Muscle layer of duodenum (tissue), 2 donors: ENCODE results near the gene NRXN3.

ENCODE experiments used
- H3K27ac ChIP-seq: one replicate; pipeline ENCODE4 v1.7.0; 2013; ENCODE audit warnings: mild to moderate bottlenecking, low read length
- H3K27me3 ChIP-seq: one replicate; pipeline ENCODE4 v1.7.0; 2013; ENCODE audit warnings: low read depth, mild to moderate bottlenecking, control low read depth, low read length
- H3K36me3 ChIP-seq, 2 donors: one replicate each; pipeline ENCODE4 v1.7.0; 2013; ENCODE audit warnings: low read length in 2 of 2, control low read depth in 1 of 2, mild to moderate bottlenecking in 1 of 2; ENCODE audit not compliant: insufficient read depth in 2 of 2, control insufficient read depth in 1 of 2
- H3K4me1 ChIP-seq, 2 donors: one replicate each; pipeline ENCODE4 v1.7.0; 2013; ENCODE audit warnings: low read length in 2 of 2, mild to moderate bottlenecking in 2 of 2, control low read depth in 1 of 2, moderate library complexity in 1 of 2; ENCODE audit not compliant: insufficient read depth in 2 of 2, control insufficient read depth in 1 of 2
- H3K4me3 ChIP-seq, 2 donors: one replicate each; pipeline ENCODE4 v1.7.0; 2013; ENCODE audit warnings: low read length in 2 of 2, low read depth in 1 of 2, mild to moderate bottlenecking in 1 of 2
- H3K9me3 ChIP-seq, 2 donors: one replicate each; pipeline ENCODE4 v1.7.0; 2013; ENCODE audit warnings: low read length in 2 of 2, control low read depth in 1 of 2, mild to moderate bottlenecking in 1 of 2; ENCODE audit not compliant: control insufficient read depth in 1 of 2
- donor health status: healthy.

The NRXN3 gene

DNA sequence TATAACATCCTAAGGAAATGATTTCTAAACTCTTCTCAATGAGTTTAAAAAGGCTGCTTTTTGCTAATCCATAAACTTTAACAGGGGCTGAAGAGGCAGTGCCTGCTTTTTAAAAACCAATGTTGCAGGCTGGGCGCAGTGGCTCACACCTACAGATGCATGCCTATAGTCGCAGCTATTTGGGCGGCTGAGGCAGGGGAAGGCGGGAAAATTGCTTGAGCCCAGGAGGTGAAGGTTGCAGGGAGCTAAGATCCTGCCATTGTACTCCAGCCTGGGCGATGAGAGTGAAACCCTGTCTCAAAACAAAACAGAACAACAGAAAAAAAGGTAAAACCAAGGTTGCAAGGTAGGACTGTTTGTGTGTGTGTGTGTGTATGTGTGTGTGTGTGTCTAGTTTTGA lies 1509.9 kb downstream of the NRXN3 start:
- no peaks in the 10 kb centered on the region for H3K9me3 ChIP-seq
- H3K4me3 ChIP-seq: no peak overlapping the region
- H3K36me3 ChIP-seq: no peaks in the 10 kb centered on the region
- H3K27me3 ChIP-seq: no peaks in the 10 kb centered on the region
- no peaks in the 10 kb centered on the region for H3K4me1 ChIP-seq
- no peak overlapping the region for H3K27ac ChIP-seq

DNA sequence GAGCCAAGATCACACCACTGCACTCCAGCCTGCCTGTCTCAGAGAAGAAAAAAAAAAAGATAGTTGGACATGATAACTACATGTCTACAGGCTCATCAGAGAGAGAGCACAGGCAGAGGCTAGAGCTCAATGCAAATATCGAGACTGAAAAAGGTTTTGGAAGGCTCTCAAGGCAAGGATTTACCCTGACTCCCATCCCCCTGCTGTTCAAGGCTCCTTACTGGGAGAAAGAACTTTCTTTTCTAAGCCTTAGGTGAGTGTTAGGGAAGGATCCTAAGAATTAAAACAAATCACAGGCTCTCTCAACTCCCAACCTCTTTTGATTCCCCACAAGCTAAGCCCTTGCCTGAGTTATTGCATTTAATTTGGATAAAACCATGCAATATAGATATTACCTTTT lies 1516.0 kb downstream of the NRXN3 start:
- Histone ChIP-seq H3K9me3 (no peaks in the 10 kb centered on the region), H3K4me3 (no peak overlapping the region), H3K27ac (no peak overlapping the region), H3K27me3 (no peaks in the 10 kb centered on the region), H3K4me1 (no peaks in the 10 kb centered on the region), H3K36me3 (no peaks in the 10 kb centered on the region)

DNA sequence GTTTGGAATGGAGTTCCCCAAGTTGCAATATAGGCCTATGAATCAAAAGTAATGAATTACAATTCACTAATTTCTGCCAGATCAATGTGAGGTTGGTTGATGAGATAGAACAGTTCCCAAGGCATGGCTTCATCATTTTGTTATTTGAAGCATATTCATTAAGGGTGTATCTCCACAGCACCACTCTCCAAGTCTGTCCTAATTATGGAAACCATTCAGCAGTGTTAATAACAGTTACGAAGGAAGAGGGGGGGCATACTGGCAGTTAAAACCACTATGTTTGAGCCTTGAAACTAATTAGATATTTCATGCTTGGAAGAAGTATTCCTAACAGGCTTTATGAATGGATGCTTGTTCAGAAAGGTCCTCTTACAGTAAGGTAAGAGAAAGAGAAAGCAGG lies 1520.8 kb downstream of the NRXN3 start:
- H3K9me3 ChIP-seq: no peaks in the 10 kb centered on the region
- H3K27me3 ChIP-seq: no peaks in the 10 kb centered on the region
- H3K36me3 ChIP-seq: no peaks in the 10 kb centered on the region
- peaks cover 0 to 20% of the 10 kb centered on the region in 2 donors for H3K4me1 ChIP-seq
- H3K4me3 ChIP-seq: no peak overlapping the region
- no peak overlapping the region for H3K27ac ChIP-seq

DNA sequence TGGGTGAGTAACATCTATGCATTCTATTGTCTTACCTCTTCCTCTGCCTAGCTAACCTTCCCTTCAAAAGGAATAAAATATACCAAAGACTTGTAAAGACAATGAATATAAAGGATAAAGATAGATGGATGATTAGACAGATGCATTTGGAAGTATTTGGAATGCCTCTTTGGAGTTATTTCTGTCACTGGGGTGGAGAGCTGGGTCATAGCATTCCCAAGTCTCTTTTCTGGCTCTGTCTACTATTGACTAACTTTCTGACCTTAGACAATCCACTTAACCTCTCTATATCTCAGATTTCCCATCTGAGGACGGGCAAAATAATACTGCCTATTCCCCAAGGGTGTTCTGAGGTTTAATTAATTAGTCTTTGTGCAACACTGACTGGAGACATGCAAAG lies 1523.8 kb downstream of the NRXN3 start:
- Histone ChIP-seq H3K27me3 (no peaks in the 10 kb centered on the region), H3K9me3 (no peaks in the 10 kb centered on the region), H3K4me3 (no peak overlapping the region), H3K27ac (no peak overlapping the region), H3K36me3 (no peaks in the 10 kb centered on the region), H3K4me1 (peaks cover 0 to 22% of the 10 kb centered on the region in 2 donors)

DNA sequence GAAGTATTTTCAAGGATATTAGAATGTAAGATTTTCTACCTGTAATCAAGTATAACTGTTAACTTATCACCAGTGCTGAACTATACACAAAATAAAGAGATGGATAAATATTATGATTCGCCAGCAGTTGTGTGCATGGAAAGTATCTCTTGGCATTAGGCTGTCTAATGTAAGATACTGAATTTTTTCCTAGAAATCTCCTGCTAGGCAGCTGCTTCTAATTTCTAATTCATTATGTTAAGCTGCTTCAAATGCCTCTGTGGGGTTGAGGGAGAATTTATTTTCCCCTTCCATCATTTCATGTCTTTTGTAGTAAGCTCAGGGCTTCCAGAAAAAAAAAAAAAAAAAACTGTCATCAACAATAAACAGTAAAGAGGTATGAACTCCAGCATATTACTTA lies 1525.1 kb downstream of the NRXN3 start:
- H3K27me3 ChIP-seq: no peaks in the 10 kb centered on the region
- no peak overlapping the region for H3K4me3 ChIP-seq
- no peaks in the 10 kb centered on the region for H3K9me3 ChIP-seq
- no peaks in the 10 kb centered on the region for H3K36me3 ChIP-seq
- H3K4me1 ChIP-seq: peaks cover 0 to 33% of the 10 kb centered on the region in 2 donors
- H3K27ac ChIP-seq: no peak overlapping the region

DNA sequence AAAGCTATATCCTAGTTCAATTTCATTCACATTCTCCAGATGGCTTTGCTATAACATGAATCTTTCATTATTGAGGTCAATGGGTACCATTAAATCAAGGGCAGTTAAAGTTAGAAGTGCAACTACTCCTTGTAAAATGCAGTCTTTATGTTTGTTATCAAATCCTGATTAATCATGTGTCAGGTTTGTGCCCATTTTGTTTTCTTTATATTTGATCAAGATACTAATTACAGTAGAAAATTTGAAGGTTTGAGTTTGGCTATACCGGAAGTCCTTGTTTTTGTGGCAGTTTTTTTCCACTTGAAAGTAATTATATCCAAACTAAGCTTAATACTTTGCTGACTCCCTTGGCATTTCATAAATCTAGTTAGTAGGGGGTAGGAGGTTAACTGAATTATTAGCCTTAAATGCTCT lies 1528.1 kb downstream of the NRXN3 start:
- H3K4me1 ChIP-seq: peaks cover 0 to 31% of the 10 kb centered on the region in 2 donors
- no peaks in the 10 kb centered on the region for H3K36me3 ChIP-seq
- H3K27ac ChIP-seq: no peak overlapping the region

DNA sequence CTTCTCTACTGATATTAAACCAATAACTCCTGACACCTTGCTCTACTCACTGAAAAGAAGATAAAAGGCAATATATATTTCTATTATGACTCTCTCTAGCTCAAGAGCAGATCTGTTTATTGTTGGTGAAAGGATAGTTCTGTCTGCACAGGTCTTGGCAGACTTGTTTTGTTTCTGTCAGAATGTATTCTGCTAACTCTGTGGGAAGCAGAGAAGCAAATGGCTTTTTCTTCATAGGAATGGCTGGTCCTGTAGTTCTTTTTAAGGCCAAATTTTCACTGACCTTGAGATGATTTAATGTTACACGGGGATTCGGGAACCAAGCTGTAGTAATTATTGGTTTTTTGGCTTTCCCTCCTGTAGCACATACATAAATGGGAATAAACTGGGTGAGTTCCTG lies 1529.0 kb downstream of the NRXN3 start:
- no peak overlapping the region for H3K27ac ChIP-seq
- H3K4me1 ChIP-seq: peaks cover 0 to 29% of the 10 kb centered on the region in 2 donors
- H3K4me3 ChIP-seq: no peak overlapping the region
- H3K27me3 ChIP-seq: no peaks in the 10 kb centered on the region
- H3K9me3 ChIP-seq: no peaks in the 10 kb centered on the region
- H3K36me3 ChIP-seq: no peaks in the 10 kb centered on the region

More for the DNA sequence above, 1528.1 kb downstream of the NRXN3 start:
- H3K27me3 ChIP-seq: no peaks in the 10 kb centered on the region
- no peak overlapping the region for H3K4me3 ChIP-seq
- H3K9me3 ChIP-seq: no peaks in the 10 kb centered on the region

DNA sequence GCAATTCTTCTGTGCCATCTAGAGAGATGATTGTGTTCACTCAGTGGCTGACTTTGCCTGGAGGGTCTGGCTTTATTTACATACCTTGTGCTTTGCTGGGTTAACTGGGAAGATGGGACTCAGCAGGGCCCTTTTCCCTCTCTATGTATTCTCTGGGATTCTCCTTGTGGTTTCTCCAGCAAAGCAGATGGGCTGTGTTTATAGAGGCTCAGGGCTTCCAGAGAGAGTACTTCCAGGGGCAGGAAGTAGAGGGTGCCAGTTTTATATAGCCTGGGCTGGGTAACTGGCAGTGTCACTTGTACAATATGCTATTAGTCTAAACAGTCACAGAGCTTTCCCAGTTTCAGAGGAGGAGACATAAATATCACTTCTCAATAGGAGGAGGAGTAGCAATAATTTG lies 1531.2 kb downstream of the NRXN3 start:
- H3K4me1 ChIP-seq: peaks cover 0 to 38% of the 10 kb centered on the region in 2 donors
- H3K9me3 ChIP-seq: no peaks in the 10 kb centered on the region
- H3K27me3 ChIP-seq: no peaks in the 10 kb centered on the region
- no peaks in the 10 kb centered on the region for H3K36me3 ChIP-seq
- no peak overlapping the region for H3K27ac ChIP-seq
- H3K4me3 ChIP-seq: no peak overlapping the region

DNA sequence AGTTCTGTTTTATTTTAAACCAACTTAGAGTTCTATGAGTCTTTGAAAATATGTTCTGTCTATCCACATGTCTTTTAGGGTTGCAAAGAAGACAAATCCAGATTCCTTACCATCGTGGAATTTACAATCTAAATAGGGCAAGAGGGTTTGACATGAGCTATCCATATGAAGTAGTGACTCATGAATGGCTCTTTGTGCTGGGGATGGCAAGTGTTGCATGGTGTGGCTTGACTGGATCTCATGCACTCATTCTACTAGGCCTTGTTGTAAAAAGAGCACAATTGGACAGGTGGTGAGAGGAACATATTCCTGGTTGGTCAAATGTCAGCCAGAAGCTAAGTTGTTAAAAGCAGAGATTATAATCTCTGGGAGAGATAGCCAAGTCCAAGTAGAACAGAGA lies 1532.0 kb downstream of the NRXN3 start:
- no peak overlapping the region for H3K4me3 ChIP-seq
- no peak overlapping the region for H3K27ac ChIP-seq
- no peaks in the 10 kb centered on the region for H3K27me3 ChIP-seq
- H3K36me3 ChIP-seq: no peaks in the 10 kb centered on the region
- H3K9me3 ChIP-seq: no peaks in the 10 kb centered on the region
- peaks cover 0 to 38% of the 10 kb centered on the region in 2 donors for H3K4me1 ChIP-seq

DNA sequence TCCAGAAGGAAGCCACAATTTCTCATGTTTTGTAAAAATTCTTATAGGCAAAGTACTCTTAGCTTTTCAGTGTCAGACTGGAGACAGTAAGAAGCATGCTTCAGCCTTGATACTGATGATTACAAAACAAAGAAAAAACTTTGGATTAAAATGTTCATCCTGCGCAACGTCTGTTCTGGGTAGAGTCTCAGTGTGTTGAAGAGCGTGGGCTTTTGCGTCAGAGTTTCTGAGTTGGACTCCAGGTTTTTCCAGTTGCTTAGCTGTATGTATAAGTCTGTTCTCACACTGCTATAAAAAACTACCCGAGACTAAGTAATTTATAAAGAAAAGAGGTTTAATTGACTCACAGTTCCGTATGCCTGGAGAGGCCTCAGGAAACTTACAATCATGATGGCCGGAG lies 1533.0 kb downstream of the NRXN3 start:
- Histone ChIP-seq H3K4me1 (peaks cover 0 to 38% of the 10 kb centered on the region in 2 donors), H3K27ac (no peak overlapping the region), H3K36me3 (no peaks in the 10 kb centered on the region), H3K27me3 (no peaks in the 10 kb centered on the region), H3K4me3 (no peak overlapping the region), H3K9me3 (no peaks in the 10 kb centered on the region)

DNA sequence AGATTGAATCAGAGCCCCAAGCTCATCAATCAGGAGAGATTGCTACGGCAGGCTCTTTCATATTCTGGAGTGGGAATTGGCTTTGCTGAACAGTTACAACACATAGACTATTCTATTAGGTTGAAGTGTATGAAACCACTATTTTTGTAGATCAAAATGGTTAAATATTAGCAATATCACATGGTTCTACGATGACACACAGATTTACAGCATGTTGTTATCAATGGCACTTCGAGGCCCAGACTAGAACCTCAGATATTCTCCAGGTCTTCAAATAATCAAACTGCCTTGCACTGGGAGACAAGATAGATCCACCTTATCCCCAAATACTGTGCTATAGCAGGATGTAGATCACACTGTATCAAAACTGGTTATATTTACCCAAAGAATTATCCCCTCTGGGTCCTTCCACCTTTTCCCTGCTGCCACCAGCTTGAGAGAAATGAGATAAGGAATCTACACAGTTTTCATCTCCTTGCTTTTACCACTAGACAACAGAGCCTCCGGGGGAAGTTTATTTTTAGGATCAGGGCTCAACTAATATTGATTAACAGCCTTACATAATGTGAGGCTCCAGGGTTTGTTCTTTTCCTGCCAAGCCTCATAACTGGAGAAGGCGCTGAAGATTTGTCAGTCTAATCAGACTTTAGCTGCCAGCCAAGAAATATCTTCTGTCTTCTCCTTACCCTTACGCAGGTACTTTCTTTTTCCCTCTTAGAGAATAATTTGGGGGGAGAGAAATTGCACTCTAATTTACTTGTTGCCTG lies 1534.1 kb downstream of the NRXN3 start:
- Histone ChIP-seq H3K27me3 (no peaks in the 10 kb centered on the region), H3K4me1 (peaks cover 0 to 33% of the 10 kb centered on the region in 2 donors), H3K9me3 (no peaks in the 10 kb centered on the region), H3K4me3 (no peak overlapping the region), H3K27ac (no peak overlapping the region), H3K36me3 (no peaks in the 10 kb centered on the region)
